ENCODE data around the gene GSX2. TPM values are rescaled to one million over a fixed set of nuclear protein-coding genes. Genes with fewer than 3 reads are reported as not detected.

GSX2 gene
- total and polyA plus RNA-seq, 10 of the 15 experiments (the other 5 are each of a cell fraction or from before 2014, with no cell fraction given) = 0.04 to 0.58 (median 0.50) TPM; not detected in 5

DNA sequence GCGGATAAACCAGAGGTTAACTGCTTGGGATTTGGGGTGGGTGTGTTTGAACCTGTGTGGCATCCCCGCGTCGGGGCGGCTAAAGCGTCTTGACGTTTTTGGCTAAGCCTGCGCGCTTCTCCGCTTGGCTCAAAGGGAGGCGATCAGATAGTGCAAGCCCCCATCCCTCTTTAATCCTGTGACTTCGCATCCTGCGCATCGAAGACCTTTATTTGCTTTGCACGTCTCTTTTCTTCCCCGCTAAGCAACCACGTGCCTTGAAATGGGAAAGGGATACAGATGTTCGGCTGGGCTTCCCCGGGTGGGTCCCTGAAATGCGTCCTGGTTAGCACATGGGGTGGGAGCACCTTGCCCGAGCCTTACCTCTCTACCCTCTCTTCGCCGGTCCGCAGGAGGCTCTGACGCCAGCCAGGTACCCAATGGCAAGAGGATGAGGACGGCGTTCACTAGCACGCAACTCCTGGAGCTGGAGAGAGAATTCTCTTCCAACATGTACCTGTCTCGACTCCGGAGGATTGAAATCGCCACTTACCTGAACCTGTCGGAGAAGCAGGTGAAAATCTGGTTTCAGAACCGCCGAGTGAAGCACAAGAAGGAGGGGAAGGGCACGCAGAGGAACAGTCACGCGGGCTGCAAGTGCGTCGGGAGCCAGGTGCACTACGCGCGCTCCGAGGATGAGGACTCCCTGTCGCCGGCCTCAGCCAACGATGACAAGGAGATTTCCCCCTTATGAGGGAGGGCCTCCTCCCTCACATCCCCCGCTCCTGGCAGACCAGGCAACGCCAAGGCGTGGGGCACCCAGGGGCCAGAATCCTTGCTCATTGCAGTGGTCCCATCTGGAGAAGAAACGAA lies 1.5 kb downstream of the GSX2 start:
- CTCF ChIA-PET = no interaction called here
- no peak for TF ChIP-seq RBBP5 (conservative IDR thresholded peaks at IDR 0.05)
- no peak for DNase-seq (ENCODE audit: low read depth, low spot score)
- Histone ChIP-seq H3K4me3 (peak overlapping the region; percentile 50; the same call in 1 of the 2 replicates), H3K9ac (ENCODE audit: control insufficient read depth, insufficient read depth, low read length) (no peak overlapping the region), H3K27me3 (replicated peaks in 1 of 2; ENCODE audit: control insufficient read depth in 2 of 2, insufficient read depth in 2 of 2, low read length in 1 of 2) (peaks cover 26 to 31% of the 10 kb centered on the region in 2 experiments), H3K27ac (ENCODE audit: control insufficient read depth, insufficient read depth) (no peak overlapping the region), H3K4me2 (ENCODE audit: control insufficient read depth, insufficient read depth) (peak overlapping the region; percentile 62; the same call in 1 of the 2 replicates), H4K20me1 (ENCODE audit: control insufficient read depth, insufficient read depth) (no peaks in the 10 kb centered on the region), H3K9me3 (replicated peaks; ENCODE audit: control insufficient read depth, insufficient read depth, low read length) (no peaks in the 10 kb centered on the region), H2AFZ (ENCODE audit: control insufficient read depth, low read depth, low read length) (no peak overlapping the region), H3K79me2 (ENCODE audit: control insufficient read depth, insufficient read depth, low read length) (no peaks in the 10 kb centered on the region), H3K4me1 (ENCODE audit: control insufficient read depth, insufficient read depth, low read length) (peaks cover 15% of the 10 kb centered on the region), H3K36me3 (ENCODE audit: control insufficient read depth in 2 of 2, insufficient read depth in 2 of 2, low read length in 1 of 2) (no peaks in the 10 kb centered on the region)
- ATAC-seq = no peak
- POLR2A ChIA-PET = no interaction called here
- 11% methylated on average over 49 of the region's 50 CpGs for WGBS (ENCODE audit: insufficient coverage, insufficient replicate concordance, low lambda C conversion rate, missing lambda C conversion rate)
- no peak for FAIRE-seq
- SMC1A ChIA-PET (ENCODE audit: uncharacterized antibody, unreplicated experiment) = no interaction called here
- RAD21 ChIA-PET (ENCODE audit: unreplicated experiment) = no interaction called here
- in situ Hi-C loops (cut with MboI) = no loop called here
- intact Hi-C loops (cut with micrococcal nuclease; ENCODE audit: unreplicated experiment) = no loop called here
- BruUV-seq (replicated peaks) = no TSS peak

- H3K9ac ChIP-seq (ENCODE audit: control insufficient read depth, insufficient read depth, low read length) = no peak overlapping the region
- SMC1A ChIA-PET (ENCODE audit: uncharacterized antibody, unreplicated experiment) = interaction anchor here (0.5 kb wide), 1 partner anchor 113 kb away, joined by 4 read pairs; no protein-coding TSS in a partner anchor
- H3K27me3 ChIP-seq (replicated peaks in 1 of 2; ENCODE audit: control insufficient read depth in 2 of 2, insufficient read depth in 2 of 2, low read length in 1 of 2) = peaks cover 24 to 27% of the 10 kb centered on the region in 2 experiments
- H3K9me3 ChIP-seq (replicated peaks; ENCODE audit: control insufficient read depth, insufficient read depth, low read length) = no peaks in the 10 kb centered on the region
- no peaks in the 10 kb centered on the region for H3K79me2 ChIP-seq (ENCODE audit: control insufficient read depth, insufficient read depth, low read length)
- H4K20me1 ChIP-seq (ENCODE audit: control insufficient read depth, insufficient read depth) = no peaks in the 10 kb centered on the region
- POLR2A ChIA-PET = interaction anchor here (0.8 kb wide), 1 partner anchor 9 kb away, joined by 3 read pairs; no protein-coding TSS in a partner anchor
- H3K4me1 ChIP-seq (ENCODE audit: control insufficient read depth, insufficient read depth, low read length) = peaks cover 18% of the 10 kb centered on the region
- H3K36me3 ChIP-seq (ENCODE audit: control insufficient read depth in 2 of 2, insufficient read depth in 2 of 2, low read length in 1 of 2) = no peaks in the 10 kb centered on the region
- CTCF ChIA-PET = no interaction called here
- in situ Hi-C loops (cut with MboI) = no loop called here
- RAD21 ChIA-PET (ENCODE audit: unreplicated experiment) = no interaction called here
- no peak overlapping the region for H3K4me3 ChIP-seq
- ATAC-seq (no peak), DNase-seq (ENCODE audit: low read depth, low spot score) (no peak), FAIRE-seq (no peak)
- H3K4me2 ChIP-seq (ENCODE audit: control insufficient read depth, insufficient read depth) = no peak overlapping the region
- no peak overlapping the region for H2AFZ ChIP-seq (ENCODE audit: control insufficient read depth, low read depth, low read length)
- BruUV-seq (replicated peaks) = no TSS peak
- intact Hi-C loops (cut with micrococcal nuclease; ENCODE audit: unreplicated experiment) = no loop called here
- WGBS (ENCODE audit: insufficient coverage, insufficient replicate concordance, low lambda C conversion rate, missing lambda C conversion rate) = under 1% methylated on average over 6 of the region's 6 CpGs
- H3K27ac ChIP-seq (ENCODE audit: control insufficient read depth, insufficient read depth) = no peak overlapping the region
- TF ChIP-seq BCL3 (IDR thresholded peaks at IDR 0.05; ENCODE audit: borderline replicate concordance, insufficient read depth, low read depth, low read length, poor library complexity, severe bottlenecking) (no peak), FOS (IDR thresholded peaks at IDR 0.05; ENCODE audit: borderline replicate concordance, extremely low read depth, insufficient read length) (no peak)
- TF ChIP-seq, protein P1, sequence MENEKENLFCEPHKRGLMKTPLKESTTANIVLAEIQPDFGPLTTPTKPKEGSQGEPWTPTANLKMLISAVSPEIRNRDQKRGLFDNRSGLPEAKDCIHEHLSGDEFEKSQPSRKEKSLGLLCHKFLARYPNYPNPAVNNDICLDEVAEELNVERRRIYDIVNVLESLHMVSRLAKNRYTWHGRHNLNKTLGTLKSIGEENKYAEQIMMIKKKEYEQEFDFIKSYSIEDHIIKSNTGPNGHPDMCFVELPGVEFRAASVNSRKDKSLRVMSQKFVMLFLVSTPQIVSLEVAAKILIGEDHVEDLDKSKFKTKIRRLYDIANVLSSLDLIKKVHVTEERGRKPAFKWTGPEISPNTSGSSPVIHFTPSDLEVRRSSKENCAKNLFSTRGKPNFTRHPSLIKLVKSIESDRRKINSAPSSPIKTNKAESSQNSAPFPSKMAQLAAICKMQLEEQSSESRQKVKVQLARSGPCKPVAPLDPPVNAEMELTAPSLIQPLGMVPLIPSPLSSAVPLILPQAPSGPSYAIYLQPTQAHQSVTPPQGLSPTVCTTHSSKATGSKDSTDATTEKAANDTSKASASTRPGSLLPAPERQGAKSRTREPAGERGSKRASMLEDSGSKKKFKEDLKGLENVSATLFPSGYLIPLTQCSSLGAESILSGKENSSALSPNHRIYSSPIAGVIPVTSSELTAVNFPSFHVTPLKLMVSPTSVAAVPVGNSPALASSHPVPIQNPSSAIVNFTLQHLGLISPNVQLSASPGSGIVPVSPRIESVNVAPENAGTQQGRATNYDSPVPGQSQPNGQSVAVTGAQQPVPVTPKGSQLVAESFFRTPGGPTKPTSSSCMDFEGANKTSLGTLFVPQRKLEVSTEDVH (IDR thresholded peaks at IDR 0.05; ENCODE audit: low read depth, partially characterized antibody) = no peak
- TF ChIP-seq, protein P2, sequence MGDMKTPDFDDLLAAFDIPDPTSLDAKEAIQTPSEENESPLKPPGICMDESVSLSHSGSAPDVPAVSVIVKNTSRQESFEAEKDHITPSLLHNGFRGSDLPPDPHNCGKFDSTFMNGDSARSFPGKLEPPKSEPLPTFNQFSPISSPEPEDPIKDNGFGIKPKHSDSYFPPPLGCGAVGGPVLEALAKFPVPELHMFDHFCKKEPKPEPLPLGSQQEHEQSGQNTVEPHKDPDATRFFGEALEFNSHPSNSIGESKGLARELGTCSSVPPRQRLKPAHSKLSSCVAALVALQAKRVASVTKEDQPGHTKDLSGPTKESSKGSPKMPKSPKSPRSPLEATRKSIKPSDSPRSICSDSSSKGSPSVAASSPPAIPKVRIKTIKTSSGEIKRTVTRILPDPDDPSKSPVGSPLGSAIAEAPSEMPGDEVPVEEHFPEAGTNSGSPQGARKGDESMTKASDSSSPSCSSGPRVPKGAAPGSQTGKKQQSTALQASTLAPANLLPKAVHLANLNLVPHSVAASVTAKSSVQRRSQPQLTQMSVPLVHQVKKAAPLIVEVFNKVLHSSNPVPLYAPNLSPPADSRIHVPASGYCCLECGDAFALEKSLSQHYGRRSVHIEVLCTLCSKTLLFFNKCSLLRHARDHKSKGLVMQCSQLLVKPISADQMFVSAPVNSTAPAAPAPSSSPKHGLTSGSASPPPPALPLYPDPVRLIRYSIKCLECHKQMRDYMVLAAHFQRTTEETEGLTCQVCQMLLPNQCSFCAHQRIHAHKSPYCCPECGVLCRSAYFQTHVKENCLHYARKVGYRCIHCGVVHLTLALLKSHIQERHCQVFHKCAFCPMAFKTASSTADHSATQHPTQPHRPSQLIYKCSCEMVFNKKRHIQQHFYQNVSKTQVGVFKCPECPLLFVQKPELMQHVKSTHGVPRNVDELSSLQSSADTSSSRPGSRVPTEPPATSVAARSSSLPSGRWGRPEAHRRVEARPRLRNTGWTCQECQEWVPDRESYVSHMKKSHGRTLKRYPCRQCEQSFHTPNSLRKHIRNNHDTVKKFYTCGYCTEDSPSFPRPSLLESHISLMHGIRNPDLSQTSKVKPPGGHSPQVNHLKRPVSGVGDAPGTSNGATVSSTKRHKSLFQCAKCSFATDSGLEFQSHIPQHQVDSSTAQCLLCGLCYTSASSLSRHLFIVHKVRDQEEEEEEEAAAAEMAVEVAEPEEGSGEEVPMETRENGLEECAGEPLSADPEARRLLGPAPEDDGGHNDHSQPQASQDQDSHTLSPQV (IDR thresholded peaks at IDR 0.05) = no peak
These were observed 2.7 kb downstream of the GSX2 start for GRCh38 chr4:54102531-54103106.
